ELR (cell line): ENCODE data around the gene RASGRP4.
A peak's percentile ranks its signal among the peaks of the same experiment; 100 is the strongest.
"Not testable (repeated sequence)": the region's sequence is repeated elsewhere in the genome, so short reads cannot be mapped to it uniquely, and the experiment has no call there.

Experiments
- DNase-seq: peaks from one replicate; pipeline ENCODE4 v3.0.0-alpha.2; 2015; ENCODE audit warnings: low read depth

Gene RASGRP4

GRCh38 chr19:38448225-38448624 lies 22.2 kb upstream of the RASGRP4 start:
- DNase-seq = no peak

- no peak for DNase-seq
Observed at GRCh38 chr19:38445362-38445761, 19.3 kb upstream of the RASGRP4 start.

GRCh38 chr19:38444026-38444425 lies 18.0 kb upstream of the RASGRP4 start:
- no peak for DNase-seq

- DNase-seq = no peak
Observed at GRCh38 chr19:38443458-38443999, 17.5 kb upstream of the RASGRP4 start.

GRCh38 chr19:38442736-38443135 lies 16.7 kb upstream of the RASGRP4 start:
- DNase-seq = no peak

- peak; percentile 26 for DNase-seq
Observed at GRCh38 chr19:38441657-38442348, 15.8 kb upstream of the RASGRP4 start.

- no peak for DNase-seq
Observed at GRCh38 chr19:38440592-38440991, 14.6 kb upstream of the RASGRP4 start.

GRCh38 chr19:38437917-38438316 lies 11.9 kb upstream of the RASGRP4 start:
- DNase-seq = no peak

- DNase-seq = no peak
Observed at GRCh38 chr19:38437295-38437694, 11.3 kb upstream of the RASGRP4 start.

- DNase-seq = no peak
Observed at GRCh38 chr19:38434549-38435051, 8.6 kb upstream of the RASGRP4 start.

GRCh38 chr19:38433268-38433733 lies 7.3 kb upstream of the RASGRP4 start, which contains the start of gene RYR1:
TSS of gene RYR1 (plus strand) at chr19:38433691. CDS start at chr19:38433830, 139 bp downstream.
- peak; percentile 48 for DNase-seq

- DNase-seq = no peak
Observed at GRCh38 chr19:38430931-38431330, 4.9 kb upstream of the RASGRP4 start.

GRCh38 chr19:38429811-38430156 lies 3.8 kb upstream of the RASGRP4 start:
- DNase-seq = no peak

GRCh38 chr19:38429055-38429810 lies 3.2 kb upstream of the RASGRP4 start:
- DNase-seq = peak; percentile 9

GRCh38 chr19:38427035-38427677 lies 1.1 kb upstream of the RASGRP4 start:
- not testable (repeated sequence) for DNase-seq

- no peak for DNase-seq
Observed at GRCh38 chr19:38425222-38425809, 703 bp downstream of the RASGRP4 start.

- no peak for DNase-seq
Observed at GRCh38 chr19:38424272-38424671, 1.7 kb downstream of the RASGRP4 start.

- DNase-seq = no peak
Observed at GRCh38 chr19:38422438-38422837, 3.6 kb downstream of the RASGRP4 start.

GRCh38 chr19:38421856-38422255 lies 4.2 kb downstream of the RASGRP4 start:
- DNase-seq = no peak

- no peak for DNase-seq
Observed at GRCh38 chr19:38420935-38421334, 5.1 kb downstream of the RASGRP4 start.

GRCh38 chr19:38417544-38418506 lies 8.2 kb downstream of the RASGRP4 start:
- DNase-seq = peak; percentile 40
